ENCODE measurements around the gene OBSCN.

DNA sequence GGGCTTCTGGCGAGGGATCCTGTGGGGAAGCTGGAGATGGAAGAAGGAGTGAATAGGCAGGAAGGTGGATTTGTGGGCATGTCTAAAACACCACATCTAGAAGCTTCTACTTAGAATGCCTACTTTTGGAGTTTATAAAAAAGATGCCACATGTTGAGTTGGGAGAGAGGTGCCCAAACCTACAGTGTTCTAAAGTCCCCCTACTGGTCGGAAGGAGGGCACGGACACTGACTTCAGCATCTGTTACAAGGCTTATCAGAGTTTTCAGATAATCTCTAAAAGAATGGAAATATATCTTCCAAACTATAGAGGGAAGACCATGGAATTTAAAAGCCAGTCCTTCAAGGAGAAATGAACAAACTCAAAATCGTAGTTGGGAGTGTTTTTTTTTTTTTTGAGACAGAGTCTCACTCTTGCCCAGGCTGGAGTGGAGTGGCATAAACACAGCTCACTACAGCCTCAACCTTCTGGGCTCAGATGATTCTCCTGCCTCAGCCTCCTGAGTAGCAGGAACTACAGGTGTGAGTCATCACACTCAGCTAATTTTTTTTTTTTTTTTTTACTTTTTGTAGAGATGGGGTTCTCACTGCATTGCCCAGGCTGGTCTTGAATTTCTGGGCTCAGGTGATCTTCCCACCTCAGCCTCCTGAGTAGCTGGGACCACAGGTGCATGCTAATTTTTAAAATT is 27.4 kb upstream of the OBSCN start:
- TF ChIP-seq, protein P1, sequence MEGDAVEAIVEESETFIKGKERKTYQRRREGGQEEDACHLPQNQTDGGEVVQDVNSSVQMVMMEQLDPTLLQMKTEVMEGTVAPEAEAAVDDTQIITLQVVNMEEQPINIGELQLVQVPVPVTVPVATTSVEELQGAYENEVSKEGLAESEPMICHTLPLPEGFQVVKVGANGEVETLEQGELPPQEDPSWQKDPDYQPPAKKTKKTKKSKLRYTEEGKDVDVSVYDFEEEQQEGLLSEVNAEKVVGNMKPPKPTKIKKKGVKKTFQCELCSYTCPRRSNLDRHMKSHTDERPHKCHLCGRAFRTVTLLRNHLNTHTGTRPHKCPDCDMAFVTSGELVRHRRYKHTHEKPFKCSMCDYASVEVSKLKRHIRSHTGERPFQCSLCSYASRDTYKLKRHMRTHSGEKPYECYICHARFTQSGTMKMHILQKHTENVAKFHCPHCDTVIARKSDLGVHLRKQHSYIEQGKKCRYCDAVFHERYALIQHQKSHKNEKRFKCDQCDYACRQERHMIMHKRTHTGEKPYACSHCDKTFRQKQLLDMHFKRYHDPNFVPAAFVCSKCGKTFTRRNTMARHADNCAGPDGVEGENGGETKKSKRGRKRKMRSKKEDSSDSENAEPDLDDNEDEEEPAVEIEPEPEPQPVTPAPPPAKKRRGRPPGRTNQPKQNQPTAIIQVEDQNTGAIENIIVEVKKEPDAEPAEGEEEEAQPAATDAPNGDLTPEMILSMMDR (conservative IDR thresholded peaks at IDR 0.05; ENCODE audit: low read length) = peak; percentile 73
- TF ChIP-seq EZH2phosphoT487 (IDR thresholded peaks at IDR 0.05; ENCODE audit: borderline replicate concordance, low read depth, low read length) = no peak

Data from OCI-LY7 (cell line).